ENCODE data around the gene EPB41L1.

EPB41L1 gene

GRCh38 chr20:36238760-36239159, 84.2 kb downstream of the EPB41L1 start:
- no peak for TF ChIP-seq ZFX (IDR thresholded peaks at IDR 0.05; ENCODE audit: borderline replicate concordance)
- TF ChIP-seq, protein P1, sequence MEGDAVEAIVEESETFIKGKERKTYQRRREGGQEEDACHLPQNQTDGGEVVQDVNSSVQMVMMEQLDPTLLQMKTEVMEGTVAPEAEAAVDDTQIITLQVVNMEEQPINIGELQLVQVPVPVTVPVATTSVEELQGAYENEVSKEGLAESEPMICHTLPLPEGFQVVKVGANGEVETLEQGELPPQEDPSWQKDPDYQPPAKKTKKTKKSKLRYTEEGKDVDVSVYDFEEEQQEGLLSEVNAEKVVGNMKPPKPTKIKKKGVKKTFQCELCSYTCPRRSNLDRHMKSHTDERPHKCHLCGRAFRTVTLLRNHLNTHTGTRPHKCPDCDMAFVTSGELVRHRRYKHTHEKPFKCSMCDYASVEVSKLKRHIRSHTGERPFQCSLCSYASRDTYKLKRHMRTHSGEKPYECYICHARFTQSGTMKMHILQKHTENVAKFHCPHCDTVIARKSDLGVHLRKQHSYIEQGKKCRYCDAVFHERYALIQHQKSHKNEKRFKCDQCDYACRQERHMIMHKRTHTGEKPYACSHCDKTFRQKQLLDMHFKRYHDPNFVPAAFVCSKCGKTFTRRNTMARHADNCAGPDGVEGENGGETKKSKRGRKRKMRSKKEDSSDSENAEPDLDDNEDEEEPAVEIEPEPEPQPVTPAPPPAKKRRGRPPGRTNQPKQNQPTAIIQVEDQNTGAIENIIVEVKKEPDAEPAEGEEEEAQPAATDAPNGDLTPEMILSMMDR (IDR thresholded peaks at IDR 0.05), result no peak
- no peak overlapping the region for H3K27ac ChIP-seq

DNA sequence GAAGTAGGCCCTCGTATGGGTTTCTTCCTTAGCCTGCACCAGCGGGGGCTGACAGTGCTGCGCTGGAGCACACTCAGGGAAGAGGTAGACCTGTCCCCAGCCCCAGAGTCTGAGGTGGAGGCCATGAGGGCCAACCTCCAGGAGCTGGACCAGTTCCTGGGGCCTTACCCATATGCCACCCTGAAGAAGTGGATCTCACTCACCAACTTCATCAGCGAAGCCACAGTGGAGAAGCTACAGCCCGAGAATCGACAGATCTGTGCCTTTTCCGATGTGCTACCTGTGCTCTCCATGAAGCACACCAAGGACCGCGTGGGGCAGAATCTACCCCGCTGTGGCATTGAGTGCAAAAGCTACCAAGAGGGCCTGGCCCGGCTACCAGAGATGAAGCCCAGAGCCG, 85.5 kb downstream of the EPB41L1 start:
- H3K27ac ChIP-seq, result no peak overlapping the region
- TF ChIP-seq, protein P1 (IDR thresholded peaks at IDR 0.05), result no peak
- no peak for TF ChIP-seq ZFX (IDR thresholded peaks at IDR 0.05; ENCODE audit: borderline replicate concordance)

DNA sequence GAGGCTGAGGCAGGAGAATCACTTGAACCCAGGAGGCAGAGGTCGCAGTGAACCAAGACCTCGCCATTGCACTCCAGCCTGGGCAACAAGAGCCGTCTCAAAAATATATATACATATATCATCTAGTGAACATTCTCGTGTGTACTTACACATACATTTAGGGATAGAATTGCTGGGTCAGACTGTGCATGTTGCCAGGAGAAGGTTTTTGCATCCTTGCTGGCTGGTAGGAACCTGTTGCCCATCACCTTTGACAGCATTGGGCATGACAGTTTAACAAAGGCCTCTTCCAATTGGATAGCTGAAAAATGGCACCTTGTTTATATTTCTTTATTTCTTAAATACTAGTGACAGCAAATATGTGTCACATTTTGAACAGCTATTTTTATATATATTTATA, 87.1 kb downstream of the EPB41L1 start:
- TF ChIP-seq, protein P1 (IDR thresholded peaks at IDR 0.05), result no peak

GRCh38 chr20:36243726-36244125, 89.2 kb downstream of the EPB41L1 start:
- TF ChIP-seq, protein P1 (IDR thresholded peaks at IDR 0.05), result no peak
- TF ChIP-seq ZFX (IDR thresholded peaks at IDR 0.05; ENCODE audit: borderline replicate concordance), result no peak
- no peak overlapping the region for H3K27ac ChIP-seq

More for the DNA sequence above, 87.1 kb downstream of the EPB41L1 start:
- H3K27ac ChIP-seq, result no peak overlapping the region

DNA sequence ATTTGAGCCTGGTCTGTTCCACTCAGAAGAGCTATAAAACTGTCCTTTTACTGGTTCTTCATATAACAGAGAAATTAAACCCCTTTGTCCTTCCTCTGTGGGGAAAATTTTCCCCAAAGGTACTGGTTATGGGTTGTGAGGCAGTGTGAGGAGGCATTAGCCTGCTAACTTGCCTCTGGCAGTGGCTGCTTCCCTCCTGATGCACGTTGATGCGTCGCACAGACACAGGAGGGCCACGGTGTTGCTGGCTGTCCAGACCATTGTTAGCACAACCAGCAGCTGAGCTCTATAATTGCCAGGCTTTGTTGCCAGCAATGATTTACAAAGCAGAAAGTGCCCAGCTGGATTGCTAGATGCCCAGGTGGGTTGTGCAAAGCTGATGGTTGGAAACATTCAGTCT, 91.9 kb downstream of the EPB41L1 start:
- H3K27ac ChIP-seq, result no peak overlapping the region
- TF ChIP-seq, protein P1 (IDR thresholded peaks at IDR 0.05), result no peak
- no peak for TF ChIP-seq ZFX (IDR thresholded peaks at IDR 0.05; ENCODE audit: borderline replicate concordance)

DNA sequence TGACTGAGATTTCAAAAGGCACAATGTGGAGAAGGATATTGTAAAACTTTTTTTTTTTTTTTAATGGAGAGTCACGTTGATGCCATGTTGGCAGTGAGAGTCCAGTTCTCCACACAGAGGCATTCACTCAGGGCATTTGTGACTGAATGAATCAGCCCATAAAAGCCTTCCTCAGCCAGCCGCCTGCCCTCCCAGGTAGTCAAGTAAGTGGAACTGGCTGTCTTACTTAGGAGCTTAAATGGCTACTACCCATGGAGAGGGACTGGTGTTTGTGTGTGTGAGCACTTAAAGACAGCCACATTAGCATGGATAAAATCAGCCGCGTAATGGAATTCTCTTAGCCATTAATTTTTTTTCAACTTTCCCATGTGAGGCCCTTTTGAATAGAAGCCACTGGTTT, 94.3 kb downstream of the EPB41L1 start:
- TF ChIP-seq, protein P1 (IDR thresholded peaks at IDR 0.05), result no peak
- no peak for TF ChIP-seq ZFX (IDR thresholded peaks at IDR 0.05; ENCODE audit: borderline replicate concordance)
- H3K27ac ChIP-seq, result no peak overlapping the region

GRCh38 chr20:36249450-36249849, 94.9 kb downstream of the EPB41L1 start:
- TF ChIP-seq, protein P1 (IDR thresholded peaks at IDR 0.05), result no peak
- TF ChIP-seq ZFX (IDR thresholded peaks at IDR 0.05; ENCODE audit: borderline replicate concordance), result no peak
- no peak overlapping the region for H3K27ac ChIP-seq
